K562 (cell line): ENCODE data around the gene RCOR1.

Experiments
- CHCHD3 ChIP-seq: fragments of 250-450 bp; sonication (Bioruptor Pico); IDR thresholded peaks from 2 replicates; pipeline ENCODE4 v2.1.2; 2022; ENCODE audit warnings: mild to moderate bottlenecking
- CTCF ChIP-seq, 3 experiments: IDR thresholded peaks in 2 of 3; conservative IDR thresholded peaks in 1 of 3; 2 replicates each; pipeline ENCODE4 v1.5.1; 2011 to 2012; ENCODE audit warnings: low read length in 3 of 3, mild to moderate bottlenecking in 3 of 3, control low read depth in 2 of 3, improper control_type of control experiment in 1 of 3, inconsistent platforms in 1 of 3, low read depth in 1 of 3, mixed read lengths in 1 of 3, moderate library complexity in 1 of 3; ENCODE audit not compliant: insufficient read depth in 2 of 3
- E2F1 ChIP-seq: sonication (generic); formaldehyde crosslinking; IDR thresholded peaks from 2 replicates; pipeline ENCODE4 v1.8.1; 2023; ENCODE audit warnings: mild to moderate bottlenecking, missing genetic modification reagents, moderate library complexity
- ELF4 ChIP-seq: fragments of 450-650 bp; formaldehyde crosslinking; IDR thresholded peaks from 2 replicates; pipeline ENCODE4 v1.4.0; 2022; ENCODE audit warnings: missing genetic modification characterization
- ELK1 ChIP-seq: sonication (generic); formaldehyde crosslinking; IDR thresholded peaks from 2 replicates; pipeline ENCODE4 v1.8.1; 2022; ENCODE audit warnings: missing genetic modification reagents
- GTF2E2 ChIP-seq: fragments of 200-800 bp; sonication (Bioruptor generic); IDR thresholded peaks from 2 replicates; pipeline ENCODE4 v1.6.1; 2016; ENCODE audit warnings: missing genetic modification characterization, missing compliant biosample characterization
- RFX5 ChIP-seq: IDR thresholded peaks from 2 replicates; pipeline ENCODE4 v1.6.1; 2011; ENCODE audit warnings: low read depth, mild to moderate bottlenecking, improper control_type of control experiment, low read length
- SPI1 ChIP-seq: IDR thresholded peaks from 2 replicates; pipeline ENCODE4 v1.6.1; 2011; ENCODE audit warnings: low read depth, low read length, control low read depth, borderline replicate concordance
- STAG1 ChIP-seq: sonication (generic); formaldehyde crosslinking; IDR thresholded peaks from 2 replicates; pipeline ENCODE4 v1.5.0; 2020; ENCODE audit warnings: missing genetic modification reagents, borderline replicate concordance
- YY1 ChIP-seq, 3 experiments: IDR thresholded peaks; 2 replicates each; pipeline ENCODE4 v1.6.1; 2011; ENCODE audit warnings: low read length in 2 of 3, mild to moderate bottlenecking in 2 of 3, moderate library complexity in 2 of 3, borderline replicate concordance in 1 of 3, control low read depth in 1 of 3, low read depth in 1 of 3; ENCODE audit not compliant: insufficient read depth in 3 of 3, insufficient replicate concordance in 2 of 3, control insufficient read depth in 1 of 3, insufficient read length in 1 of 3; ENCODE audit errors: extremely low read depth in 1 of 3
- ZNF3 ChIP-seq: fragments of 250-450 bp; sonication (Bioruptor Pico); IDR thresholded peaks from 2 replicates; pipeline ENCODE4 v1.5.0; 2021; ENCODE audit warnings: mild to moderate bottlenecking, moderate library complexity
- ZNF444 ChIP-seq: fragments of 250-450 bp; sonication (Bioruptor Pico); IDR thresholded peaks from 2 replicates; pipeline ENCODE4 v1.4.0; 2020; ENCODE audit warnings: mild to moderate bottlenecking, moderate library complexity

GRCh38 chr14:102772781-102773570 lies 180.5 kb downstream of the RCOR1 start:
- TF ChIP-seq SPI1 (no peak), ZNF444 (CRISPR knock-in tag) (no peak), CTCF (IDR thresholded peaks at IDR 0.05 in 2 of 3, conservative IDR thresholded peaks at IDR 0.05 in 1 of 3; ENCODE audit: insufficient read depth in 2 of 3, low read depth in 1 of 3, low read length in 3 of 3) (peak in 2 of 3 experiments; percentile 23 to 26; a peak in 1 of 6 replicates), STAG1 (CRISPR knock-in tag) (no peak), ELF4 (CRISPR knock-in tag) (no peak), CHCHD3 (CRISPR knock-in tag) (no peak), GTF2E2 (tag) (no peak), ZNF3 (CRISPR knock-in tag) (no peak), E2F1 (CRISPR knock-in tag) (no peak), ELK1 (CRISPR knock-in tag) (no peak), YY1 (IDR thresholded peaks at IDR 0.05; ENCODE audit: borderline replicate concordance in 1 of 3, control insufficient read depth in 1 of 3, extremely low read depth in 1 of 3, insufficient read depth in 3 of 3, insufficient read length in 1 of 3, insufficient replicate concordance in 2 of 3, low read depth in 1 of 3, low read length in 2 of 3) (no peak), RFX5 (no peak)
